ENCODE results near the gene ANKRD7.
A peak's percentile ranks its signal among the peaks of the same experiment; 100 is the strongest.

ANKRD7 gene

GRCh38 chr7:118183428-118183785 lies 41.1 kb upstream of the ANKRD7 start:
- Histone ChIP-seq H3K4me1 (ENCODE audit: low read depth, poor library complexity, severe bottlenecking) (peaks cover 30% of the 10 kb centered on the region), H3K4me2 (peak overlapping the region; percentile 65), H3K27me3 (ENCODE audit: insufficient read depth, low read depth) (no peaks in the 10 kb centered on the region), H4K20me1 (ENCODE audit: insufficient read depth) (no peaks in the 10 kb centered on the region), H3K36me3 (ENCODE audit: insufficient read depth) (peaks cover 5% of the 10 kb centered on the region; the same call in 1 of the 2 replicates), H3K9ac (peak overlapping the region; percentile 84), H2AFZ (ENCODE audit: low read depth) (peak overlapping the region; percentile 57), H3K79me2 (ENCODE audit: insufficient read depth, low read depth) (peaks cover 43% of the 10 kb centered on the region), H3K27ac (peak overlapping the region; percentile 85), H3K4me3 (IDR thresholded peaks at IDR 0.05; ENCODE audit: insufficient read depth, low read depth, low read length) (no peak overlapping the region)
- no peak for TF ChIP-seq CTCF (conservative IDR thresholded peaks at IDR 0.05; ENCODE audit: low read depth, low read length)

- H3K27me3 ChIP-seq (ENCODE audit: insufficient read depth, low read depth): no peaks in the 10 kb centered on the region
- peak within 1 kb of the TSS; percentile 57 for H2AFZ ChIP-seq (ENCODE audit: low read depth)
- H3K4me2 ChIP-seq: peak within 1 kb of the TSS; percentile 99
- peak within 1 kb of the TSS; percentile 84 for H3K9ac ChIP-seq
- H3K4me3 ChIP-seq (IDR thresholded peaks at IDR 0.05; ENCODE audit: insufficient read depth, low read depth, low read length): no peak within 1 kb of the TSS
- TF ChIP-seq CTCF (conservative IDR thresholded peaks at IDR 0.05; ENCODE audit: low read depth, low read length): no peak
- H3K36me3 ChIP-seq (ENCODE audit: insufficient read depth): peaks cover 9% of the 10 kb centered on the region; the same call in 1 of the 2 replicates
- H4K20me1 ChIP-seq (ENCODE audit: insufficient read depth): no peaks in the 10 kb centered on the region
- H3K4me1 ChIP-seq (ENCODE audit: low read depth, poor library complexity, severe bottlenecking): peaks cover 30% of the 10 kb centered on the region
- H3K79me2 ChIP-seq (ENCODE audit: insufficient read depth, low read depth): peaks cover 43% of the 10 kb centered on the region
- peak within 1 kb of the TSS; percentile 85 for H3K27ac ChIP-seq
Measured at GRCh38 chr7:118183786-118184564, 40.5 kb upstream of the ANKRD7 start, which contains the start of gene LSM8. Gene LSM8 (plus strand): TSS chr7:118184164. CDS start chr7:118184224, 60 bp downstream.

- Histone ChIP-seq H3K27ac (peak overlapping the region; percentile 85), H3K27me3 (ENCODE audit: insufficient read depth, low read depth) (no peaks in the 10 kb centered on the region), H3K4me2 (peak overlapping the region; percentile 99), H3K79me2 (ENCODE audit: insufficient read depth, low read depth) (peaks cover 43% of the 10 kb centered on the region), H2AFZ (ENCODE audit: low read depth) (peak overlapping the region; percentile 57), H4K20me1 (ENCODE audit: insufficient read depth) (no peaks in the 10 kb centered on the region), H3K4me3 (IDR thresholded peaks at IDR 0.05; ENCODE audit: insufficient read depth, low read depth, low read length) (no peak overlapping the region), H3K4me1 (ENCODE audit: low read depth, poor library complexity, severe bottlenecking) (peaks cover 30% of the 10 kb centered on the region), H3K9ac (peak overlapping the region; percentile 84), H3K36me3 (ENCODE audit: insufficient read depth) (peaks cover 9% of the 10 kb centered on the region; the same call in 1 of the 2 replicates)
- no peak for TF ChIP-seq CTCF (conservative IDR thresholded peaks at IDR 0.05; ENCODE audit: low read depth, low read length)
Measured at GRCh38 chr7:118184565-118184940, 40.0 kb upstream of the ANKRD7 start.

- Histone ChIP-seq H3K4me3 (IDR thresholded peaks at IDR 0.05; ENCODE audit: insufficient read depth, low read depth, low read length) (no peak overlapping the region), H3K27me3 (ENCODE audit: insufficient read depth, low read depth) (no peaks in the 10 kb centered on the region), H4K20me1 (ENCODE audit: insufficient read depth) (no peaks in the 10 kb centered on the region), H3K4me1 (ENCODE audit: low read depth, poor library complexity, severe bottlenecking) (peaks cover 30% of the 10 kb centered on the region), H3K27ac (no peak overlapping the region; the same call in 1 of the 2 replicates), H3K79me2 (ENCODE audit: insufficient read depth, low read depth) (peaks cover 43% of the 10 kb centered on the region), H3K36me3 (ENCODE audit: insufficient read depth) (peaks cover 9% of the 10 kb centered on the region; the same call in 1 of the 2 replicates), H3K9ac (peak overlapping the region; percentile 84), H3K4me2 (peak overlapping the region; percentile 99), H2AFZ (ENCODE audit: low read depth) (no peak overlapping the region)
- no peak for TF ChIP-seq CTCF (conservative IDR thresholded peaks at IDR 0.05; ENCODE audit: low read depth, low read length)
Measured at GRCh38 chr7:118185163-118185860, 39.2 kb upstream of the ANKRD7 start.

All from KMS-11 (cell line).